GM23248 (cell line): ENCODE results near the gene WWOX.

Experiments used
- EZH2 ChIP-seq: fragments of 200-600 bp; sonication (generic); IDR thresholded peaks from 2 replicates; pipeline ENCODE4 v1.6.1; 2018; ENCODE audit warnings: antibody characterized with exemption, mild to moderate bottlenecking; ENCODE audit not compliant: insufficient read depth, poor library complexity, severe bottlenecking
- EZH2phosphoT487 ChIP-seq: fragments of 200-600 bp; sonication (generic); IDR thresholded peaks from 2 replicates; pipeline ENCODE4 v1.6.1; 2018; ENCODE audit warnings: antibody characterized with exemption, moderate library complexity, mild to moderate bottlenecking, low read depth; ENCODE audit not compliant: insufficient read depth

DNA sequence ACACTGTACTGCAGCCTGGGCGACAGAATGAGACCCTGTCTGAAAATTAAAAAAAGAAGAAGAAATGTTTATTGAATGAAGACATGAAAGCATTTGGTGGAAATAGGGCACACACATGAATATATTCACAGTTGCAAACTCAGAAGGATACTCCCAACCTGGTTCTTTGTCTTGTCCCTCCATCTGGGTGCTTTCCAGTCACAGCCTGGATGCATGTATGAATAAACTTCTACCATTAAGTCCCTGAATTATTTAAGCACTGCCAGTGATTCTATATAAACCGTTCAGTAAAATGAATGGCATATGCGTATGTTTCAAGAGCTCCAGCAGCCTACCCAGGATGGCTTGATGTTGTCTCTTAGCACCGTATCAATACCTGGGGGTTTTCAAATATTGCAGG lies 591.1 kb downstream of the WWOX start:
- TF ChIP-seq EZH2phosphoT487: no peak
- no peak for TF ChIP-seq EZH2
